ENCODE results near the gene VPS72. TPM values are rescaled to one million over a fixed set of nuclear protein-coding genes. Genes with fewer than 3 reads are reported as not detected.

VPS72 gene
- total RNA-seq, 1 experiment from 2014 or later, result 71.5 TPM

DNA sequence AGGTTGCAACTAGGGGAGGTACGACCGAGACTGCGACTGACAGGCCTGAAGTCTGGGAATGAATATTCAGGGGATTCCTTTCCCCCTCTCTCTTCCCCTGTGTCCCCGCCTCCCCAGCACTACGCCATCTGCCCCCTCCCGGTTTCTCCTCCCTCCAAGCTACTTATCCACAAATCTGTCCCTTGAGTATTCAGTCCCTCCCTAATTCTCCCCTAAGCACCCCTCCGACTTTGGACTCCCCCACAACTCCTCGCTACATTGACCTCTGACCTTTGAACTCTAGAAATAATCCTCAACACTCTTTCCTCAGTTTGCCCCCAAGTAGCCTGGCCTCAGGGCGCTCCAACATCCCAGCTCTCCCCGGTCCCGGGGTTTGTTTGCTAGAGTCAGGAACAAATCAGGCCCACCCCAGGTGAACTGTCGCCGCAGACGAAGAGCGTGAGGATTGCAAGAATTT is 24.7 kb downstream of the VPS72 start:
- BruUV-seq (replicated peaks), result TSS peak; percentile 67
- Histone ChIP-seq H3K36me3 (ENCODE audit: control insufficient read depth, insufficient read depth, low read length) (peaks cover 9% of the 10 kb centered on the region), H3K9me3 (ENCODE audit: control insufficient read depth, insufficient read depth, low read depth, low read length) (no peaks in the 10 kb centered on the region), H3K4me1 (ENCODE audit: control insufficient read depth, insufficient read depth, low read length) (peaks cover 16% of the 10 kb centered on the region), H3K27ac (ENCODE audit: low read length) (peak overlapping the region; percentile 99), H3K27me3 (ENCODE audit: control insufficient read depth, insufficient read depth, low read length) (no peaks in the 10 kb centered on the region), H3K4me3 (ENCODE audit: low read depth in 2 of 2, low read length in 2 of 2) (peak overlapping the region; percentile 83 to 92)
- POLR2A ChIA-PET, result interaction anchor here (0.5 kb wide), 2 partner anchors 44 to 487 kb away, joined by 3 to 5 read pairs; no protein-coding TSS in a partner anchor
- ATAC-seq (peak; percentile 61), DNase-seq (ENCODE audit: low read depth, low spot score) (no peak)
- in situ Hi-C loops (cut with HindIII; ENCODE audit: low pct_unique_long_range_greater_than_20kb, low sequenced_read_pairs), result no loop called here
- intact Hi-C loops (cut with micrococcal nuclease; ENCODE audit: unreplicated experiment), result no loop called here
- CTCF ChIA-PET, result interaction anchor here (0.5 to 1.1 kb wide), 3 partner anchors 10 to 188 kb away, joined by 3 to 5 read pairs (median 4); no protein-coding TSS in a partner anchor
- TF ChIP-seq POLR2AphosphoS5 (IDR thresholded peaks at IDR 0.05; ENCODE audit: low read depth, low read length) (no peak), TCF7L2 (IDR thresholded peaks at IDR 0.05; ENCODE audit: low read depth, low read length) (no peak), SIN3A (IDR thresholded peaks at IDR 0.05; ENCODE audit: borderline replicate concordance, insufficient read depth, low read depth, low read length) (no peak)
- TF ChIP-seq, protein P1, sequence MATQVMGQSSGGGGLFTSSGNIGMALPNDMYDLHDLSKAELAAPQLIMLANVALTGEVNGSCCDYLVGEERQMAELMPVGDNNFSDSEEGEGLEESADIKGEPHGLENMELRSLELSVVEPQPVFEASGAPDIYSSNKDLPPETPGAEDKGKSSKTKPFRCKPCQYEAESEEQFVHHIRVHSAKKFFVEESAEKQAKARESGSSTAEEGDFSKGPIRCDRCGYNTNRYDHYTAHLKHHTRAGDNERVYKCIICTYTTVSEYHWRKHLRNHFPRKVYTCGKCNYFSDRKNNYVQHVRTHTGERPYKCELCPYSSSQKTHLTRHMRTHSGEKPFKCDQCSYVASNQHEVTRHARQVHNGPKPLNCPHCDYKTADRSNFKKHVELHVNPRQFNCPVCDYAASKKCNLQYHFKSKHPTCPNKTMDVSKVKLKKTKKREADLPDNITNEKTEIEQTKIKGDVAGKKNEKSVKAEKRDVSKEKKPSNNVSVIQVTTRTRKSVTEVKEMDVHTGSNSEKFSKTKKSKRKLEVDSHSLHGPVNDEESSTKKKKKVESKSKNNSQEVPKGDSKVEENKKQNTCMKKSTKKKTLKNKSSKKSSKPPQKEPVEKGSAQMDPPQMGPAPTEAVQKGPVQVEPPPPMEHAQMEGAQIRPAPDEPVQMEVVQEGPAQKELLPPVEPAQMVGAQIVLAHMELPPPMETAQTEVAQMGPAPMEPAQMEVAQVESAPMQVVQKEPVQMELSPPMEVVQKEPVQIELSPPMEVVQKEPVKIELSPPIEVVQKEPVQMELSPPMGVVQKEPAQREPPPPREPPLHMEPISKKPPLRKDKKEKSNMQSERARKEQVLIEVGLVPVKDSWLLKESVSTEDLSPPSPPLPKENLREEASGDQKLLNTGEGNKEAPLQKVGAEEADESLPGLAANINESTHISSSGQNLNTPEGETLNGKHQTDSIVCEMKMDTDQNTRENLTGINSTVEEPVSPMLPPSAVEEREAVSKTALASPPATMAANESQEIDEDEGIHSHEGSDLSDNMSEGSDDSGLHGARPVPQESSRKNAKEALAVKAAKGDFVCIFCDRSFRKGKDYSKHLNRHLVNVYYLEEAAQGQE (IDR thresholded peaks at IDR 0.05; ENCODE audit: insufficient read depth in 1 of 2, low read depth in 2 of 2, low read length in 1 of 2), result no peak
- TF ChIP-seq, protein P2, sequence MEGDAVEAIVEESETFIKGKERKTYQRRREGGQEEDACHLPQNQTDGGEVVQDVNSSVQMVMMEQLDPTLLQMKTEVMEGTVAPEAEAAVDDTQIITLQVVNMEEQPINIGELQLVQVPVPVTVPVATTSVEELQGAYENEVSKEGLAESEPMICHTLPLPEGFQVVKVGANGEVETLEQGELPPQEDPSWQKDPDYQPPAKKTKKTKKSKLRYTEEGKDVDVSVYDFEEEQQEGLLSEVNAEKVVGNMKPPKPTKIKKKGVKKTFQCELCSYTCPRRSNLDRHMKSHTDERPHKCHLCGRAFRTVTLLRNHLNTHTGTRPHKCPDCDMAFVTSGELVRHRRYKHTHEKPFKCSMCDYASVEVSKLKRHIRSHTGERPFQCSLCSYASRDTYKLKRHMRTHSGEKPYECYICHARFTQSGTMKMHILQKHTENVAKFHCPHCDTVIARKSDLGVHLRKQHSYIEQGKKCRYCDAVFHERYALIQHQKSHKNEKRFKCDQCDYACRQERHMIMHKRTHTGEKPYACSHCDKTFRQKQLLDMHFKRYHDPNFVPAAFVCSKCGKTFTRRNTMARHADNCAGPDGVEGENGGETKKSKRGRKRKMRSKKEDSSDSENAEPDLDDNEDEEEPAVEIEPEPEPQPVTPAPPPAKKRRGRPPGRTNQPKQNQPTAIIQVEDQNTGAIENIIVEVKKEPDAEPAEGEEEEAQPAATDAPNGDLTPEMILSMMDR (IDR thresholded peaks at IDR 0.05), result no peak

DNA sequence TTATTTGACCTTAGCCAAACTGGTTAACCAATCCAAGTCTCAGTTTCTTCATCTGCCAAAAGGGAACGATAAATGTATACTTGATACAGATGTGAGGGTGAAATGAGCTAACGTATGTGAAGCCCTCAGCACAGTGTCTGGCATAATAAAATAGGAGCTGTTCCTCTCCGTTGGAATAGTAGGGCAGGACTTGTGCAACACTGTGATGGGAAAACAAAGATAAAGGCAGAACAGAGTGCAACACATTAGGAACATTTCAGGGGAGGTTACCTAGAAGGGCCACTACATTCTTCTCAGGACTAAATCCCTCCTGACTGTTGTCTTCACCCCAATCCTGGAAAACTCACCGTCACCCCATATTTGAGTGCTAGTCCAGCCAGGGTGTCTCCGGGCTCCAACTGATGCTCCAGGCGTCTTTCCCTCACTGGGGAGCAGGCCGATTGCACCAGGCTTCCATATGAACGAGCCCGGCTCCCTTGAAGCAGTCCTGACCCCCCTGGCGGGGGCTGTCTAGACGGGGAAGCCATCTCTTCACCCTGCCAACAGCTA is 25.2 kb downstream of the VPS72 start:
- no peak for TF ChIP-seq SIN3A (IDR thresholded peaks at IDR 0.05; ENCODE audit: borderline replicate concordance, insufficient read depth, low read depth, low read length)
- TF ChIP-seq, protein P1 (IDR thresholded peaks at IDR 0.05; ENCODE audit: insufficient read depth in 1 of 2, low read depth in 2 of 2, low read length in 1 of 2), result no peak
- TF ChIP-seq, protein P2 (IDR thresholded peaks at IDR 0.05), result no peak
- no peak for TF ChIP-seq POLR2AphosphoS5 (IDR thresholded peaks at IDR 0.05; ENCODE audit: low read depth, low read length)
- no peak for TF ChIP-seq TCF7L2 (IDR thresholded peaks at IDR 0.05; ENCODE audit: low read depth, low read length)
- peak overlapping the region; percentile 83 to 92 for H3K4me3 ChIP-seq (ENCODE audit: low read depth in 2 of 2, low read length in 2 of 2)
- BruUV-seq (replicated peaks), result no TSS peak
- DNase-seq (ENCODE audit: low read depth, low spot score), result no peak
- CTCF ChIA-PET, result interaction anchor here (0.5 to 1.1 kb wide), 3 partner anchors 9 to 188 kb away, joined by 3 to 5 read pairs (median 4); no protein-coding TSS in a partner anchor
- intact Hi-C loops (cut with micrococcal nuclease; ENCODE audit: unreplicated experiment) (no loop called here), in situ Hi-C loops (cut with HindIII; ENCODE audit: low pct_unique_long_range_greater_than_20kb, low sequenced_read_pairs) (no loop called here)
- peak overlapping the region; percentile 99 for H3K27ac ChIP-seq (ENCODE audit: low read length)
- ATAC-seq, result no peak; the same call in 1 of the 2 replicates
- peaks cover 9% of the 10 kb centered on the region for H3K36me3 ChIP-seq (ENCODE audit: control insufficient read depth, insufficient read depth, low read length)
- POLR2A ChIA-PET, result interaction anchor here (0.5 kb wide), 1 partner anchor 44 kb away, joined by 5 read pairs; no protein-coding TSS in a partner anchor
- peaks cover 16% of the 10 kb centered on the region for H3K4me1 ChIP-seq (ENCODE audit: control insufficient read depth, insufficient read depth, low read length)
- no peaks in the 10 kb centered on the region for H3K9me3 ChIP-seq (ENCODE audit: control insufficient read depth, insufficient read depth, low read depth, low read length)
- H3K27me3 ChIP-seq (ENCODE audit: control insufficient read depth, insufficient read depth, low read length), result no peaks in the 10 kb centered on the region

All from Panc1 (cell line).